Measurements from ENCODE around the gene NEK8. TPM values are rescaled to one million over a fixed set of nuclear protein-coding genes. Genes with fewer than 3 reads are reported as not detected.

NEK8 gene
- total and polyA plus RNA-seq, 2 experiments from 2014 or later: 5.0 to 13.6 TPM

DNA sequence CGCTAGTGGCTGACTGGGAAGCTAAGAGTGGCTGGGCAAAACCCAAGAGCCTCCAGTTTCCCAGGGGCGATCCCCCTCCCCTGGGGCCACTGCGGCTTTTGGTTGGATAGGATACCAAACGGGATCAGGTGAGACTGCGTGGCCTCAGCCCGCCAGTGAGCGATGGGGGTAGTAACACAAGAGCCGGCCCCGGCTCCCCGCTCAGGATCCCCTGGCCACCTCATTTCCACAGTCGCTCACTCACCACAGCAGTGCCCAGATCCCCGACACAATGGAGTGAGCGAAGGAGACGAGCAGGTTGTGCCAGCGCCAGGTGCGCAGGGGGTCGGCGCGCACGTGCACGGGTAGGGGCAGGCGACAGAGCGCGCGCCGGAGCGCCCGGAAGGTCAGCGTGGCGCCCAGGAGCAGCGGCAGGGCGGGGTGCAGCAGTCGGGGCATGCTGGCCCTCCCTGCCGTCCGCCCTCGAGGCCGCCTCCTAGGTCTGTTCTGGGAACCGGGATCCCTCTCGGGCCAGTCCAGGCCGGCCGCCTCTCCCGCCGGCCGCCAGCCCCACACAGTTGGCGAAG is 2.8 kb upstream of the NEK8 start:
- Histone ChIP-seq H3K4me1 (ENCODE audit: low read depth) (peaks cover 6% of the 10 kb centered on the region), H3K27me3 (no peaks in the 10 kb centered on the region), H3K36me3 (peaks cover 21% of the 10 kb centered on the region), H3K9me3 (ENCODE audit: low read depth) (no peaks in the 10 kb centered on the region), H3K27ac (peak overlapping the region; percentile 69), H3K4me3 (peak overlapping the region; percentile 78)
- peak in 1 of 2 donors; percentile 89 for DNase-seq (ENCODE audit: low read depth in 1 of 2, low spot score in 1 of 2)
- TF ChIP-seq CTCF (IDR thresholded peaks at IDR 0.05; ENCODE audit: low read depth, low read length): no peak

GRCh38 chr17:28726226-28726626 is 2.4 kb upstream of the NEK8 start, which contains the start of gene TLCD1:
TSS of gene TLCD1 (minus strand) at chr17:28726233. CDS start at chr17:28726097, 136 bp downstream.
- H3K4me3 ChIP-seq: peak within 1 kb of the TSS; percentile 78
- peaks cover 1% of the 10 kb centered on the region for H3K4me1 ChIP-seq (ENCODE audit: low read depth)
- H3K36me3 ChIP-seq: peaks cover 17% of the 10 kb centered on the region
- peak; percentile 61 to 85 for DNase-seq (ENCODE audit: low read depth in 1 of 2, low spot score in 1 of 2)
- TF ChIP-seq CTCF (IDR thresholded peaks at IDR 0.05; ENCODE audit: low read depth, low read length): no peak
- no peaks in the 10 kb centered on the region for H3K9me3 ChIP-seq (ENCODE audit: low read depth)
- H3K27me3 ChIP-seq: no peaks in the 10 kb centered on the region
- peak within 1 kb of the TSS; percentile 75 for H3K27ac ChIP-seq

GRCh38 chr17:28726627-28727491 is 1.7 kb upstream of the NEK8 start:
- Histone ChIP-seq H3K27me3 (no peaks in the 10 kb centered on the region), H3K27ac (peak overlapping the region; percentile 75), H3K9me3 (ENCODE audit: low read depth) (no peaks in the 10 kb centered on the region), H3K4me3 (peak overlapping the region; percentile 78), H3K36me3 (peaks cover 10% of the 10 kb centered on the region), H3K4me1 (ENCODE audit: low read depth) (no peaks in the 10 kb centered on the region)
- DNase-seq (ENCODE audit: low read depth in 1 of 2, low spot score in 1 of 2): peak; percentile 96 to 97
- TF ChIP-seq CTCF (IDR thresholded peaks at IDR 0.05; ENCODE audit: low read depth, low read length): peak; percentile 96

- Histone ChIP-seq H3K9me3 (ENCODE audit: low read depth) (no peaks in the 10 kb centered on the region), H3K36me3 (no peaks in the 10 kb centered on the region), H3K4me3 (no peak overlapping the region), H3K27me3 (no peaks in the 10 kb centered on the region), H3K4me1 (ENCODE audit: low read depth) (no peaks in the 10 kb centered on the region), H3K27ac (no peak overlapping the region)
- DNase-seq (ENCODE audit: low read depth in 1 of 2, low spot score in 1 of 2): no peak
- TF ChIP-seq CTCF (IDR thresholded peaks at IDR 0.05; ENCODE audit: low read depth, low read length): no peak
Observed at GRCh38 chr17:28729950-28730330, 1.4 kb downstream of the NEK8 start.

GRCh38 chr17:28733346-28733745 is 4.8 kb downstream of the NEK8 start:
- Histone ChIP-seq H3K36me3 (no peaks in the 10 kb centered on the region), H3K4me3 (no peak overlapping the region), H3K27ac (no peak overlapping the region), H3K27me3 (no peaks in the 10 kb centered on the region), H3K4me1 (ENCODE audit: low read depth) (no peaks in the 10 kb centered on the region), H3K9me3 (ENCODE audit: low read depth) (no peaks in the 10 kb centered on the region)
- no peak for DNase-seq (ENCODE audit: low read depth in 1 of 2, low spot score in 1 of 2)
- TF ChIP-seq CTCF (IDR thresholded peaks at IDR 0.05; ENCODE audit: low read depth, low read length): no peak
